ENCODE measurements around the gene GNPDA2.

The GNPDA2 gene

DNA sequence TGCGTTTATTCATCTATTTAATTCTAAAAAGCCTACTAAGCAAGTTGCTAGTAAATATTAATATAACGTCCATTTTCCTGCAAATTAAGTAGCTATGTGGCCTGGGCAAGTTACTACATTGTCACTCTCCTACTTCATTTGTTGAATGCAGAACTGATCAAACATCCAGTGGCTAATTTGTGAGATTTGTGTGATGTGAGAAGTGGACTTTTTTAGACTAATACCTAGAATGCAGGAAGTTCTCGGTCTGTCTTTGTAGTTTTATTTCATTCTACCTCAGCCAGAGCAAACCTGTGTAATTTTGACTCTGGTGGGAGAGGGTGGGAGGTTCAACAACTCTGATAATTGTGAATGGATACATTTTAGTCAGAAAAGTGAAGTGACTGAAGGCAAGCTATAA is 47.3 kb downstream of the GNPDA2 start:
- no peaks in the 10 kb centered on the region for H3K27me3 ChIP-seq (ENCODE audit: insufficient read depth, poor library complexity, severe bottlenecking)
- peak in 1 of 2 experiments; percentile 9 for DNase-seq (ENCODE audit: low read depth in 1 of 2, low spot score in 1 of 2)
- TF ChIP-seq, protein P1, sequence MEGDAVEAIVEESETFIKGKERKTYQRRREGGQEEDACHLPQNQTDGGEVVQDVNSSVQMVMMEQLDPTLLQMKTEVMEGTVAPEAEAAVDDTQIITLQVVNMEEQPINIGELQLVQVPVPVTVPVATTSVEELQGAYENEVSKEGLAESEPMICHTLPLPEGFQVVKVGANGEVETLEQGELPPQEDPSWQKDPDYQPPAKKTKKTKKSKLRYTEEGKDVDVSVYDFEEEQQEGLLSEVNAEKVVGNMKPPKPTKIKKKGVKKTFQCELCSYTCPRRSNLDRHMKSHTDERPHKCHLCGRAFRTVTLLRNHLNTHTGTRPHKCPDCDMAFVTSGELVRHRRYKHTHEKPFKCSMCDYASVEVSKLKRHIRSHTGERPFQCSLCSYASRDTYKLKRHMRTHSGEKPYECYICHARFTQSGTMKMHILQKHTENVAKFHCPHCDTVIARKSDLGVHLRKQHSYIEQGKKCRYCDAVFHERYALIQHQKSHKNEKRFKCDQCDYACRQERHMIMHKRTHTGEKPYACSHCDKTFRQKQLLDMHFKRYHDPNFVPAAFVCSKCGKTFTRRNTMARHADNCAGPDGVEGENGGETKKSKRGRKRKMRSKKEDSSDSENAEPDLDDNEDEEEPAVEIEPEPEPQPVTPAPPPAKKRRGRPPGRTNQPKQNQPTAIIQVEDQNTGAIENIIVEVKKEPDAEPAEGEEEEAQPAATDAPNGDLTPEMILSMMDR (IDR thresholded peaks at IDR 0.05; ENCODE audit: insufficient read depth, low read length) = no peak
- no peak for TF ChIP-seq SPI1 (IDR thresholded peaks at IDR 0.05; ENCODE audit: borderline replicate concordance, low read depth)
- TF ChIP-seq, protein P2, sequence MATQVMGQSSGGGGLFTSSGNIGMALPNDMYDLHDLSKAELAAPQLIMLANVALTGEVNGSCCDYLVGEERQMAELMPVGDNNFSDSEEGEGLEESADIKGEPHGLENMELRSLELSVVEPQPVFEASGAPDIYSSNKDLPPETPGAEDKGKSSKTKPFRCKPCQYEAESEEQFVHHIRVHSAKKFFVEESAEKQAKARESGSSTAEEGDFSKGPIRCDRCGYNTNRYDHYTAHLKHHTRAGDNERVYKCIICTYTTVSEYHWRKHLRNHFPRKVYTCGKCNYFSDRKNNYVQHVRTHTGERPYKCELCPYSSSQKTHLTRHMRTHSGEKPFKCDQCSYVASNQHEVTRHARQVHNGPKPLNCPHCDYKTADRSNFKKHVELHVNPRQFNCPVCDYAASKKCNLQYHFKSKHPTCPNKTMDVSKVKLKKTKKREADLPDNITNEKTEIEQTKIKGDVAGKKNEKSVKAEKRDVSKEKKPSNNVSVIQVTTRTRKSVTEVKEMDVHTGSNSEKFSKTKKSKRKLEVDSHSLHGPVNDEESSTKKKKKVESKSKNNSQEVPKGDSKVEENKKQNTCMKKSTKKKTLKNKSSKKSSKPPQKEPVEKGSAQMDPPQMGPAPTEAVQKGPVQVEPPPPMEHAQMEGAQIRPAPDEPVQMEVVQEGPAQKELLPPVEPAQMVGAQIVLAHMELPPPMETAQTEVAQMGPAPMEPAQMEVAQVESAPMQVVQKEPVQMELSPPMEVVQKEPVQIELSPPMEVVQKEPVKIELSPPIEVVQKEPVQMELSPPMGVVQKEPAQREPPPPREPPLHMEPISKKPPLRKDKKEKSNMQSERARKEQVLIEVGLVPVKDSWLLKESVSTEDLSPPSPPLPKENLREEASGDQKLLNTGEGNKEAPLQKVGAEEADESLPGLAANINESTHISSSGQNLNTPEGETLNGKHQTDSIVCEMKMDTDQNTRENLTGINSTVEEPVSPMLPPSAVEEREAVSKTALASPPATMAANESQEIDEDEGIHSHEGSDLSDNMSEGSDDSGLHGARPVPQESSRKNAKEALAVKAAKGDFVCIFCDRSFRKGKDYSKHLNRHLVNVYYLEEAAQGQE (IDR thresholded peaks at IDR 0.05; ENCODE audit: insufficient replicate concordance, low read depth) = no peak
- no peak for TF ChIP-seq GABPA (IDR thresholded peaks at IDR 0.05; ENCODE audit: low read depth)
- no peak for TF ChIP-seq POLR2AphosphoS5 (IDR thresholded peaks at IDR 0.05; ENCODE audit: low read depth)
- peak overlapping the region; percentile 83 for H3K4me3 ChIP-seq (replicated peaks; ENCODE audit: insufficient read depth, low read length)
- H3K27ac ChIP-seq (replicated peaks) = peak overlapping the region; percentile 92

DNA sequence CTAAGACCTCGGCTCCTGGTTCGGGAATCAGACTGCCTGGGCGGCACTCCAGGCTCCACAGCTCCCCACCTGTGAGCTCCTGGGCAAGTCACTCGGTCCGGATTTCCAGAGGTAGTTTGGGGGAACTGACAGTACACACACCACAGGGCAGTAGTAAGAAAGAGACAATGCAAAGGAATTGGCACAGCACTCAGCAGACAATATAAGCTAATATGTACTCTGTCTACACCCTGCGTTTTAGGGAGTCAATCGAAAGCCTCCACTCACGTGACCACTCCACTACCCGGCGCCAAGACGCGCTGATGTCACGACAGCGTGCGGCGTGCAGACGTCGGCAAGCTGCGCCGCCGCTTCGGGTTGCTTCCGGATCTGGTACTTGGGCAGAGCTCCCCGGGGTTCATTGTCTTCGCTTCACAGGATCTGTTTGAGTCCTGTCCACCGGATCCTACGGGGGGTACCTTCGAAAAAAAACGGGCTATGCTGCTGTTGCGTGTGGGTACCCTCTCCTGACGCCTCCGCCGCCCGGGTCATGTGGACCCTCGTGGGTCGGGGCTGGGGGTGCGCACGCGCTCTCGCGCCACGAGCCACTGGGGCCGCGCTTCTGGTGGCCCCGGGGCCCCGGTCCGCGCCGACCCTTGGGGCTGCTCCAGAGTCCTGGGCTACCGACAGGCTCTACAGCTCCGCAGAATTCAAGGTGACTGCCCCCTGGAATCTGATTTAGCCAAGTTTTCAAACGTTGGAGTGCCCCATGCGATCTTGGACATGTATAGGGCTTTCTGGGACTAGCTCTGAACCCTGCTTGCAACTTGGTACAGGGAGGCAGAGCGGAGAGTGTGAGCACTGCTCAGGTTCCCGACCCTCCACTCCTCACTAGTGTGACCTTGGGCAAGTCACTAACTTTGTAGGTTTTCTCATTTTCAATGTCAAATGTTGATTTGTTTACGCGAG is 48.0 kb downstream of the GNPDA2 start, which contains the start of gene GUF1:
Gene GUF1, plus strand, starts transcription at position 327 of the 948 bp plus-strand sequence. Its CDS starts 203 bp downstream, at position 530.
- DNase-seq (ENCODE audit: low read depth in 1 of 2, low spot score in 1 of 2) = peak; percentile 80 to 91

DNA sequence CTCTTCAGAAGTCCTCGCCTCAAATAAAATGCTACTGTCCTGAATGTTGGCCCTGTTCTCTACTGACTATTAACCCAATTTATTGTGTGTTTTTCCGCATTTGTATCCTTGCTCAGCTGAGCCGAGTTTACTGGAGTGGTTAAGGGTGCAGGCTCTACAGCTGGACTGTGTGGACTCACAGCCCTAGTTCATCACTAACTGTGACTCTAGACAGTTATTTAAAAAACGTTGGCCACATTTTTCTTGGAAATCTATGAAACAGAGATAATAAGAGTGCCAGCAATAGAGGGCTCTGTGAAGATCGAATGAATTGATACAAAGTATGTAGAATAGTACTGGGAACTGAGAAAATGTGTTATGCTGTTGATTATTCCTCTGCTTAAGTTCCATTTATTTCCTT is 51.0 kb downstream of the GNPDA2 start:
- Histone ChIP-seq H3K27ac (replicated peaks) (no peak overlapping the region), H3K4me3 (replicated peaks; ENCODE audit: insufficient read depth, low read length) (no peak overlapping the region), H3K27me3 (ENCODE audit: insufficient read depth, poor library complexity, severe bottlenecking) (no peaks in the 10 kb centered on the region)
- no peak for DNase-seq (ENCODE audit: low read depth in 1 of 2, low spot score in 1 of 2)
- no peak for TF ChIP-seq SPI1 (IDR thresholded peaks at IDR 0.05; ENCODE audit: borderline replicate concordance, low read depth)
- TF ChIP-seq, protein P1 (IDR thresholded peaks at IDR 0.05; ENCODE audit: insufficient read depth, low read length) = no peak
- TF ChIP-seq GABPA (IDR thresholded peaks at IDR 0.05; ENCODE audit: low read depth) = no peak
- TF ChIP-seq POLR2AphosphoS5 (IDR thresholded peaks at IDR 0.05; ENCODE audit: low read depth) = no peak
- TF ChIP-seq, protein P2 (IDR thresholded peaks at IDR 0.05; ENCODE audit: insufficient replicate concordance, low read depth) = no peak

More for the DNA sequence above, 48.0 kb downstream of the GNPDA2 start, which contains the start of gene GUF1:
- no peaks in the 10 kb centered on the region for H3K27me3 ChIP-seq (ENCODE audit: insufficient read depth, poor library complexity, severe bottlenecking)
- TF ChIP-seq, protein P1 (IDR thresholded peaks at IDR 0.05; ENCODE audit: insufficient read depth, low read length) = no peak
- TF ChIP-seq, protein P2 (IDR thresholded peaks at IDR 0.05; ENCODE audit: insufficient replicate concordance, low read depth) = peak; percentile 67
- peak; percentile 93 for TF ChIP-seq POLR2AphosphoS5 (IDR thresholded peaks at IDR 0.05; ENCODE audit: low read depth)
- H3K4me3 ChIP-seq (replicated peaks; ENCODE audit: insufficient read depth, low read length) = peak within 1 kb of the TSS; percentile 83
- peak within 1 kb of the TSS; percentile 92 for H3K27ac ChIP-seq (replicated peaks)
